GM20000 (cell line): ENCODE measurements around the gene PLAAT3.
"Not testable (repeated sequence)": the region's sequence is repeated elsewhere in the genome, so short reads cannot be mapped to it uniquely, and the experiment has no call there.

Source experiments
- DNase-seq: peaks from one replicate; pipeline ENCODE4 v3.0.0; 2012; ENCODE audit warnings: low spot score
- TF ChIP-seq, protein P1 (sequence below): IDR thresholded peaks from 2 replicates; pipeline ENCODE4 v1.5.1; 2012; ENCODE audit warnings: mild to moderate bottlenecking, control low read depth; ENCODE audit errors: extremely low read depth, missing control alignments

Gene PLAAT3

DNA sequence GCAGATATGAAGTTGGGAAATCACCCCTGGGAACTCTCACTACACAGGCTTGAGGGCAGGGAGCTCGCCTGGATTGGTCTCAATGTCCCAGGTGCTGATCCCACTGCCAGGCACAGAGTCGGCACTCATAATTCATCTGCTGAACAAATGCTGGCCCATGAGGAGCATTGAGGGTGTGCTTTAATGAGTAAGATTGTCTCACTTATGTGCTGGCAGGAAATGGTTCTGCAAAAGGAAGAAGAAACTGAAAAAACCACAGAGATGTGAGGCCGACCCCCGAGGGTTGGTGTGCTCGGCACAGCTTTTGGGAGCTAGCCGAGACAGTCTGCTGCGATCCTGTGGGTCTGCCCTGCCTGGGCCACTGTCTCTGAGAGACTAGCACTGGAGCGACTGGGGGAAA, 60.5 kb downstream of the PLAAT3 start:
- DNase-seq: peak; percentile 75
- TF ChIP-seq, protein P1, sequence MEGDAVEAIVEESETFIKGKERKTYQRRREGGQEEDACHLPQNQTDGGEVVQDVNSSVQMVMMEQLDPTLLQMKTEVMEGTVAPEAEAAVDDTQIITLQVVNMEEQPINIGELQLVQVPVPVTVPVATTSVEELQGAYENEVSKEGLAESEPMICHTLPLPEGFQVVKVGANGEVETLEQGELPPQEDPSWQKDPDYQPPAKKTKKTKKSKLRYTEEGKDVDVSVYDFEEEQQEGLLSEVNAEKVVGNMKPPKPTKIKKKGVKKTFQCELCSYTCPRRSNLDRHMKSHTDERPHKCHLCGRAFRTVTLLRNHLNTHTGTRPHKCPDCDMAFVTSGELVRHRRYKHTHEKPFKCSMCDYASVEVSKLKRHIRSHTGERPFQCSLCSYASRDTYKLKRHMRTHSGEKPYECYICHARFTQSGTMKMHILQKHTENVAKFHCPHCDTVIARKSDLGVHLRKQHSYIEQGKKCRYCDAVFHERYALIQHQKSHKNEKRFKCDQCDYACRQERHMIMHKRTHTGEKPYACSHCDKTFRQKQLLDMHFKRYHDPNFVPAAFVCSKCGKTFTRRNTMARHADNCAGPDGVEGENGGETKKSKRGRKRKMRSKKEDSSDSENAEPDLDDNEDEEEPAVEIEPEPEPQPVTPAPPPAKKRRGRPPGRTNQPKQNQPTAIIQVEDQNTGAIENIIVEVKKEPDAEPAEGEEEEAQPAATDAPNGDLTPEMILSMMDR: no peak

DNA sequence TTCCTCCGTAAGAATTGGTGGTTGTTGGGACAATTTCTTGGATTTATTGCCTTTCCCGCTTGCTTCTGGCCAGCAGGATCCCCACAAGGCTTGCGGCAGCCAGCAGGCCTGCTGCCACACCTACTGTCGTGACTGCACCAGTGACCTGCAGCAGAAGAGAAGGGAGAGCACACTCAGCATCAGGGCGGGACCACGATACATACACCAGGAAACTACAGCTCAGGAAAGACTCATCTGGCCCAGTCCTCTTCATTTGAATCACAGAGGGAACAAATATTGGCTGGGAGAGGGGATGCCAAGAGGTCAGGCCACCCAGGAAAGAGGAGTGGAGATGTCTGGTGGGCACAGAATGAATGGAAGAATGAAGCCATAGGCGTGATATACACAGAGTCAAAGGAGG, 61.3 kb downstream of the PLAAT3 start:
- DNase-seq: no peak

DNA sequence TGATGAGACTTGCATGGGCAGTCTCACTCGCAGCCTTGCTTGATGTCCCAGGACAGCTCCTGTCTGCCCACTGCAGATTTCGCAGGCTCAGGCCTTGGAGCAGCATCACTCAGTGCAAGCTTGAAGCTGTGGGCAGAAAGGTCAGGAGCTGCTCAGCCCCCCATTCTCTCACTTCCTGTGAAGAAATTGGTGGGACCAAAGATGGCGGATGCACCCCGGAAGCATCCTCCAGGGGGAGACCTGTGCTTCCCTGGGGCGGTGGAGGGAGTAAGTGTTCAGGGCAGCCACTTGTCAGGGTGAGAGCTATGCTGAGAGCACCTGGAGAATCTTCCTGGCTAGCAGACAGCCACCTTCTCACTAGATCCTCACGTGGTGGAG, 62.4 kb downstream of the PLAAT3 start:
- TF ChIP-seq, protein P1: no peak
- no peak for DNase-seq

More for the DNA sequence above, 61.3 kb downstream of the PLAAT3 start:
- TF ChIP-seq, protein P1: no peak

DNA sequence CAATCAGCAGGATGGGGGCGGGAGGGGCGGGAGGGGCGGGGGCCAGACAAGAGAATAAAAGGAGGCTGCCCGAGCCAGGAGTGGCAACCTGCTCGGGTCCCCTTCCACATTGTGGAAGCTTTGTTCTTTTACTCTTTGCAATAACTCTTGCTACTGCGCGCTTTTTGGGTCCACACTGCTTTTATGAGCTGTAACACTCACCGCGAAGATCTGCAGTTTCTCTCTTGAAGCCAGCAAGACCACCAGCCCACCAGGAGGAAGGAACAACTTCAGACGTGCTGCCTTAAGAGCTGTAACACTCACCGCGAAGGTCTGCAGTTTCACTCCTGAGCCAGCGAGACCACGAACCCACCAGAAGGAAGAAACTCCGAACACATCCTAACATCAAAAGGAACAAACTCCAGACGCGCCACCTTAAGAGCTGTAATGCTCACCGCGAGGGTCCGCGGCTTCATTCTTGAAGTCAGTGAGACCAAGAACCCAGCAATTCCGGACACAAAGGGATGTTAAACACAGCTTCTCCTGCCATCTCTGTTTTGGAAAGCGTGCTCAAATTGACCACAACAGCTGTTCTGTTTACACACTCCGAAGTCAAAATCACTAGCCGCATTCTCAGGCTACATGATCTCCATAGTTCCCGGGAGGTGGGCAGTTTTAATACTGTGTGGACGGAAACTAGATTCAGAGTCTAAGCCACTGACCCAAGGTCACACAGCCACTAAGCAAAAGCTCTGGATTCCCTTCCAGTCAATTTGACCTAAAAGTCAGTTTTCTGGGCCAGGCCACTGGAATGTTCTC, 62.9 kb downstream of the PLAAT3 start:
- TF ChIP-seq, protein P1: no peak
- DNase-seq: no peak

DNA sequence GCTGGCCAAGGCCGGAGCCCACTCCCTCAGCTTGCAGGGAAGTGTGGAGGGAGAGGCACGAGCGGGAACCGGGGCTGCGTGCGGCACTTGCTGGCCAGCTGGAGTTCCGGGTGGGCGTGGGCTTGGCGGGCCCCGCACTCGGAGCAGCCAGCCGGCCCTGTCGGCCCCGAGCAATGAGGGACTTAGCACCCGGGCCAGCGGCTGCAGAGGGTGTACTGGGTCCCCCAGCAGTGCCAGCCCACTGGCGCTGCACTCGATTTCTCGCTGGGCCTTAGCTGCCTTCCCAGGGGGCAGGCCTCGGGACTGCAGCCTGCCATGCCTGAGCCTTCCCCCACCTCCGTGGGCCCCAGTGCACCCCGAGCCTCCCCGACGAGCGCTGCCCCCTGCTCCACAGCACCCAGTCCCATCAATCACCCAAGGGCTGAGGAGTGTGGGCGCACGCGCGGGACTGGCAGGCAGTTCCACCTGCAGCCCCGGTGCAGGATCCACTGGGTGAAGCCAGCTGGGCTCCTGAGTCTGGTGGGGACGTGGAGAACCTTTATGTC, 64.0 kb downstream of the PLAAT3 start:
- not testable (repeated sequence) for DNase-seq

DNA sequence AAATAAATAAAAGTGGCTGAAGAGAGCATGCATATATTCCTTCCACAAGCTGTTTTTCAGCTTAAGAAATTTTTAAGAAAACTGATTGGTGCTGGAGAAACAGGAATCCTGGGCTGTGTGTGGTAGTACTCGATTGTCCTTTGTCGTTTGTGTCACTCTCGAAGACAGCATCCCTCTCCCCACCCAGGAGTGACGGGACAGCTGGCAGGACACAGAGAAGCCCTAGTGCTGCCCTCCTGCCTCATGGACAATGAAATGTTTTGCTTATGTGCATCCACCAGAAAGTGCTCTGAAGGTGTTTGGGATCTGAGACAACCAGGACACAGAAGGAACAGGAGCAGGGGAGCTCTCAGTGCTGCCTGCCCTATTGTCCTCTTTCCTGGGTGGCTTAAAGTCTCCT, 64.8 kb downstream of the PLAAT3 start:
- no peak for DNase-seq
- TF ChIP-seq, protein P1: no peak

DNA sequence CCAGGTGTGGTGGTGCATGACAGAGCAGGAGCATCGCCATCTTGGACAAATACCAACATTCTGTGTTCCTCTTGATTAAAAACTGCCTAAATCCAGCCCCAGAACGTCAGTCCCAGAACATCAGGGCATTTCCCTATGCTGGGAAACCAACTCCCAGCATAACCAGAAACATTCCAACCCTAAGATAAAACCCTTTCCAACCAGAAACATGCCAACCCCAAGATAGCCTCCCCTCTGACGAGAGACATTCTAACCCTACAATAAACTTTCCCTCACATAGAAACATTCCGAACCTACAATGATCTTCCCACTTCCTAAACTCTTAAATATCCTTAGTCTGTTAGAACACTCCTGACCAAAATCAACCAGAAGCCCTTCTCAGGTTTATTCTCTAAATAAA, 66.1 kb downstream of the PLAAT3 start:
- TF ChIP-seq, protein P1: no peak
- DNase-seq: no peak

DNA sequence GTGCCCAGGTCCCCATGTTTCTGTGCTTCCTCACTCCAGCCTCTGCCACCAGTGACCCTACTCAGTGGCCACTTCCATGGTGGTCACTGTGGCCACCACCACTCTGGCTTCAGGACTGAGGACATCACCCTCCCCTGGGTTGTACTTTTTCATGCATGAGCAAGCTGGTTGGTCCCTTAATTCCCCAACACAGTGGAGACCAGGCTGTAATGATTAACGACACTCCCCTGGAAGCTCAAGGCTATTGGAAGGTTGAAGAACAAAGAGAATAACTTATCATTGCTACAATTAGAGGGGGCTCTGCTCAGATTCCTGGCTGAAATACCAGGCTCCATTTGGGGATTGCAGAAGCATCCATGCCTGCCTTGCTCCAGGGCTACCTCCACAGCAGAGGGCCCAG, 67.2 kb downstream of the PLAAT3 start:
- TF ChIP-seq, protein P1: no peak

More for the DNA sequence above, 67.2 kb downstream of the PLAAT3 start:
- DNase-seq: no peak
